Measurements from ENCODE around the gene MYO19.

GRCh38 chr17:36512641-36513040, 22.0 kb downstream of the MYO19 start:
- TF ChIP-seq, protein P1, sequence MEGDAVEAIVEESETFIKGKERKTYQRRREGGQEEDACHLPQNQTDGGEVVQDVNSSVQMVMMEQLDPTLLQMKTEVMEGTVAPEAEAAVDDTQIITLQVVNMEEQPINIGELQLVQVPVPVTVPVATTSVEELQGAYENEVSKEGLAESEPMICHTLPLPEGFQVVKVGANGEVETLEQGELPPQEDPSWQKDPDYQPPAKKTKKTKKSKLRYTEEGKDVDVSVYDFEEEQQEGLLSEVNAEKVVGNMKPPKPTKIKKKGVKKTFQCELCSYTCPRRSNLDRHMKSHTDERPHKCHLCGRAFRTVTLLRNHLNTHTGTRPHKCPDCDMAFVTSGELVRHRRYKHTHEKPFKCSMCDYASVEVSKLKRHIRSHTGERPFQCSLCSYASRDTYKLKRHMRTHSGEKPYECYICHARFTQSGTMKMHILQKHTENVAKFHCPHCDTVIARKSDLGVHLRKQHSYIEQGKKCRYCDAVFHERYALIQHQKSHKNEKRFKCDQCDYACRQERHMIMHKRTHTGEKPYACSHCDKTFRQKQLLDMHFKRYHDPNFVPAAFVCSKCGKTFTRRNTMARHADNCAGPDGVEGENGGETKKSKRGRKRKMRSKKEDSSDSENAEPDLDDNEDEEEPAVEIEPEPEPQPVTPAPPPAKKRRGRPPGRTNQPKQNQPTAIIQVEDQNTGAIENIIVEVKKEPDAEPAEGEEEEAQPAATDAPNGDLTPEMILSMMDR (IDR thresholded peaks at IDR 0.05) = no peak
- TF ChIP-seq POLR2A (IDR thresholded peaks at IDR 0.05) = no peak
